Thymus (tissue), 11 donors: Measurements from ENCODE around the gene KRT25. TPM values are rescaled to one million over a fixed set of nuclear protein-coding genes. Genes with fewer than 3 reads are reported as not detected.

ENCODE experiments used
- DNase-seq, 9 donors: peaks; one replicate each; pipeline ENCODE4 v3.0.0-alpha.2; 2013; ENCODE audit warnings: low spot score in 9 of 9, low read depth in 6 of 9, missing footprints in 1 of 9
- H3K27ac ChIP-seq, 2 donors: one replicate each; pipeline ENCODE4 v1.5.1; 2013; ENCODE audit warnings: control low read depth in 1 of 2, low read depth in 1 of 2, low read length in 1 of 2, mild to moderate bottlenecking in 1 of 2, moderate library complexity in 1 of 2
- H3K27me3 ChIP-seq, 2 donors: one replicate each; pipeline ENCODE4 v1.5.1; 2013; ENCODE audit warnings: low read length in 1 of 2; ENCODE audit not compliant: control insufficient read depth in 2 of 2, insufficient read depth in 1 of 2
- H3K36me3 ChIP-seq, 2 donors: one replicate each; pipeline ENCODE4 v1.5.1; 2013; ENCODE audit warnings: low read length in 1 of 2, mild to moderate bottlenecking in 1 of 2, moderate library complexity in 1 of 2; ENCODE audit not compliant: control insufficient read depth in 2 of 2, insufficient read depth in 2 of 2
- H3K4me1 ChIP-seq, 2 donors: one replicate each; pipeline ENCODE4 v1.5.1; 2013; ENCODE audit warnings: low read length in 2 of 2; ENCODE audit not compliant: control insufficient read depth in 2 of 2, insufficient read depth in 2 of 2
- H3K4me3 ChIP-seq, 2 donors: one replicate each; pipeline ENCODE4 v1.5.1; 2013; ENCODE audit warnings: low read length in 2 of 2, control low read depth in 1 of 2, mild to moderate bottlenecking in 1 of 2
- H3K9me3 ChIP-seq, 2 donors: one replicate each; pipeline ENCODE4 v1.5.1; 2013; ENCODE audit warnings: low read length in 1 of 2, mild to moderate bottlenecking in 1 of 2; ENCODE audit not compliant: control insufficient read depth in 2 of 2, insufficient read depth in 1 of 2
- WGBS: extraction: QIAGEN DNeasy Blood & Tissue Kit; methylation state at CpG from one replicate; pipeline ENCODE4 v1.1.7; 2013; 5-methylcytosine and 5-hydroxymethylcytosine counted together
- polyA plus RNA-seq: library from polyadenylated mRNA; stranded (reverse); fragments of 200-250 nt; gene quantifications from one replicate; pipeline ENCODE4 v1.2.3, GENCODE V29; 2013
- total RNA-seq: library from RNA; stranded (reverse); fragments of 120-200 nt; gene quantifications from one replicate; pipeline ENCODE4 v1.2.4, GENCODE V29; 2013
- donor health status: healthy.

The KRT25 gene
- total and polyA plus RNA-seq, 2 donors, result 0.19 to 1.0 TPM

DNA sequence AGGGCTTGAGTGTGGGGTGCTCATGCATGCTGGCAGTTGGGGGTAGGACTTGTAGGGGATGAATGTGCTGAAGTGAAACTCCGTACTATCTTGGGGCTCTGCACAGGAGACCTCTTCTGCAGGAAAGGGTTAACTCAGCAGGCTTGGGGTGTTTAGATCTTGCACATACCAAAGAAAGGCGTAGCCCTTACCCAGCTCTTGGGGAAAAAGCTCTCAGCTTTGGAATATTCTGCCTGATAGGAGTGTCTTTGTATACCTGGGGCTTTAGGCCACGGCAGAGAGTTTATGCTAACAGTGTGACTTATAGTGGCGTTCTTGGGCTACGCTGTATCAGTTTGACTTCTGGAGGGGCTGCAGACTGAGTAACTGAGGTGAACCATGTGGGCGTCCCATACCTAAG lies 21.1 kb downstream of the KRT25 start:
- Histone ChIP-seq H3K9me3 (no peaks in the 10 kb centered on the region), H3K36me3 (no peaks in the 10 kb centered on the region), H3K4me1 (no peaks in the 10 kb centered on the region), H3K4me3 (no peak overlapping the region), H3K27me3 (peaks cover 0 to 6% of the 10 kb centered on the region in 2 donors), H3K27ac (no peak overlapping the region)
- 95% methylated on average over 6 of the region's 6 CpGs for WGBS
- no peak for DNase-seq

DNA sequence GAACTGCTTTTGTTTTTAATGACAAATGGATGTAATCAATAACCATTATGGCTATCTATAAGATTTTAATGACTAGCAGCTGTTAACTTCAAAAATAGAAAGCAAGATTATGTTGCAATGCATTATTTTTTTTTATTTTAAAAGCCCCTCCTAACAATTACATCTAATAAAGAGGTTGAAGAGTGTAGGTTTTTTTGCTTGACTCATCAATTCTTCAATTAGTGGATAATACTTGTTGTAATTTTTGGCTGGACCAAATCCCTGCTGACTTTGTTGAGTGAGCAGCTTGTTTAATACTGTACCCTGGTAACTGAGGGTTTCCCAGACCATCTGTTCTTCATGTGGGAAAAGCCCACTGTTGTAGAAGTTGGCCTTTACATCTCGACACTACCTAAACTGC lies 24.2 kb downstream of the KRT25 start:
- Histone ChIP-seq H3K36me3 (no peaks in the 10 kb centered on the region), H3K4me1 (no peaks in the 10 kb centered on the region), H3K4me3 (no peak overlapping the region), H3K27ac (no peak overlapping the region), H3K27me3 (no peaks in the 10 kb centered on the region), H3K9me3 (no peaks in the 10 kb centered on the region)
- WGBS, result 83% methylated on average over 1 of the region's 1 CpG
- no peak for DNase-seq

DNA sequence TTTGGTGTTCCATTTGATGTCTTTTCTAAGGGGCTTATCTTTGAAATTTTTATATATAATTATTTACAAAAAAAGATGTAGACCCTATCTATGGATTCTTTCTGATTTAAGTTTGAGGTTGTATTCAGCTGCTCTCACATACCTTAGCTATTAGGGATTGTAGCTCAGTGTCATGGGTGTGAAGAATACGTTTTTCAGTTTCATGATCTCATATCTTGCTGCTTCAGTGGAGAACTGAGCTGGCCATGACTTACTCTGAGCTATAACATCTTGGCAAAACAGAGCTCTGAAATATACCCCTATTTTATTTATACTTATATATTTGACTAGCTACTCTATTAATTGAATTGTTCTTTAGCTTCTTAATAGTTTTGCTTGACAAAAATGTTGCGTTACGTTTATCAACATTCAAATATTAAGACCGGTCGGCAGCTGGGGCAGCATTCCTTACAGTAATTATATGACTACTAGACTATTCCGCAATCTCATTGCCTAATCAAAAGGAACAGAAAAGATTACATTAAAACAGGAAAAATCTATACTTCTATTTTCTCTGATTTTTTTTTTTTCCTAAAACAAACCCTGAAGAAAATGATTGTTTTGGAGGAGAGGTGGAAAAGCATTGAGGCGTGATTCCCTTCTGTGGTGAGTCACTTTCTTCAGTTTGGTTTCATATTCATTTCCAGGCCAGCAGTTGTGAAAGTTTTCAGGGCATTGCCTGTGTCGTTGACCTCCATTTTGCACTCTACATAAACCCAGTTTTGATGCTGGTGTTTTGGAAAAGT lies 27.5 kb downstream of the KRT25 start:
- Histone ChIP-seq H3K36me3 (no peaks in the 10 kb centered on the region), H3K4me3 (no peak overlapping the region), H3K9me3 (no peaks in the 10 kb centered on the region), H3K27ac (no peak overlapping the region), H3K4me1 (no peaks in the 10 kb centered on the region), H3K27me3 (peaks cover 0 to 3% of the 10 kb centered on the region in 2 donors)
- no peak for DNase-seq
- WGBS, result 86% methylated on average over 8 of the region's 8 CpGs

DNA sequence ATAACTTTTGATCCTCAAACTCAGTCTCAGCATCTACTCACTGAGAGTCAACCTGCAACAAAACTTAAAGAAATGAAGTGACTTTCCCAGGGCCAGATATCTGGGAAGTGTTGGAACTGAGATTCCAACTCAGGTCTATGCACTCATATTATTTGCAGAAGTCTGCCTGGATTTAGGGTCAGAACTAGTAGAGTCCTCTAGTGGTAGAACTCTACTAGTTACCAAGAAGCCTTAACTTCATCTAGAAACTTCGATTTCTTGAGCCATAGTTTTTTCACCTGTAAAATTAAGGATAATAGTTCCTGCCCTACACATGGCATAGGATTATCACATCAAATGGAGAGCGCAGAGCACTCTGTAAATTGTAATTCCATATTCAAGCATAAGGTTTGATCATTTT lies 28.2 kb downstream of the KRT25 start:
- Histone ChIP-seq H3K27ac (no peak overlapping the region), H3K36me3 (no peaks in the 10 kb centered on the region), H3K9me3 (no peaks in the 10 kb centered on the region), H3K4me1 (no peaks in the 10 kb centered on the region), H3K27me3 (peaks cover 0 to 3% of the 10 kb centered on the region in 2 donors), H3K4me3 (no peak overlapping the region)
- WGBS, result 78% methylated on average over 2 of the region's 2 CpGs
- DNase-seq, result peak in 2 of 9 donors; percentile 0 to 1

DNA sequence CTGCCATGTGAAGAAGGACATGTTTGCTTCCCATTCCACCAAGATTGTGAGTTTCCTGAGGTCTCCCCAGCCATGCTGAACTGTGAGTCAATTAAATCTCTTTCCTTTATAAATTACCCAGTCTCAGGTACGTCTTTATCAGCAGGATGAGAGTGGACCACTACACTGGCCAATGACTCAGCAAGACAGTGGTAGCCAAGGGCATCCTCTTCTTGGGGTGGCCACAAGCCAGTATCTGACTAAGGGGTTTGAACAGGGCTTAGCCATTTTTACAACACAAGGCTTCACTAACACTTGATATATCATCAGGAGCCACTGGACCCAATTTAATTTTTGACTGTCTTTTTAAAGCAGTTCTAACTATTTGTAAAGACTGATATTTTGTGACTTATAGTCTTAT lies 30.5 kb downstream of the KRT25 start:
- 84% methylated on average over 1 of the region's 1 CpG for WGBS
- no peaks in the 10 kb centered on the region for H3K36me3 ChIP-seq
- H3K27ac ChIP-seq, result no peak overlapping the region
- H3K9me3 ChIP-seq, result no peaks in the 10 kb centered on the region
- DNase-seq, result no peak
- no peaks in the 10 kb centered on the region for H3K4me1 ChIP-seq
- H3K27me3 ChIP-seq, result peaks cover 4 to 8% of the 10 kb centered on the region in 2 donors
- no peak overlapping the region for H3K4me3 ChIP-seq

DNA sequence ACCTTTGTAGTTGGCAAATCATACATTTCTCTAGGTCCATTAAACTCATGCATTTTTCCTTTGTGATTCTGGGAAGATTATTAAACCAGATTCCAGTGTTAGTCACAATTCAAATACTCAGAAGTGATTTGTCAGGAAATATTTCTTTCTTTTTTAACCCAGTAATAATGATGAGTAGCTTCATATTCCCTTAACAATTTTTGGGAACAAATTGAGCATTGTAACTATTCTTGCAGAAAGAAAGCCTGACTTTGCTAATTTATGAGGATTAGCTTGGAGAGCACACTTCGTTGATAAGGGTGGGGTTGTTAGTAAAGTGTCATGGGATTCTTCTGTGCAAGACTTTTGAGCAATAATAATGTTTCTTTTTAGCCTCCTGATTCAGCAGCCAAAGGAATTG lies 32.9 kb downstream of the KRT25 start:
- no peaks in the 10 kb centered on the region for H3K9me3 ChIP-seq
- WGBS, result 85% methylated on average over 1 of the region's 1 CpG
- peaks cover 4 to 8% of the 10 kb centered on the region in 2 donors for H3K27me3 ChIP-seq
- no peak overlapping the region for H3K4me3 ChIP-seq
- H3K27ac ChIP-seq, result no peak overlapping the region
- no peaks in the 10 kb centered on the region for H3K4me1 ChIP-seq
- DNase-seq, result no peak
- no peaks in the 10 kb centered on the region for H3K36me3 ChIP-seq

DNA sequence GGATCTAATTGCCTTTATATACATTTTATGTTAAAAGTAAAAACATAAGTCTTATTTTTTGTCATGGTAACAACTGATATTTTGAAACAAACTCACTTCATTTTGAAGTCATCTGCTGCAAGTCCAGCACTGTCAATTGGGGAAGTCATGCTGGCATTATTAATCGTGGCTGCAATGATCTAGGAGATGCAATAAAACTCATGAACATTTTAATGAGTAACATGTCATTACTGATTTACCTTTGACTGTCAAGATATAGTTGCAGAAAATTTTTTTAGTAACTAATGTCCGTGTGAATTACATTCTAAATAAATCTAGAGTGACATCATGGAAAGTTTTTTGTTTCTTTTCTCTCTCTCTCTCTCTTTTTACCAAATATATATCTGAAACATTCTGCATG lies 34.2 kb downstream of the KRT25 start:
- Histone ChIP-seq H3K9me3 (no peaks in the 10 kb centered on the region), H3K4me1 (no peaks in the 10 kb centered on the region), H3K27ac (no peak overlapping the region), H3K36me3 (no peaks in the 10 kb centered on the region), H3K4me3 (no peak overlapping the region), H3K27me3 (peaks cover 4 to 8% of the 10 kb centered on the region in 2 donors)
- DNase-seq, result no peak
- 80% methylated on average over 2 of the region's 2 CpGs for WGBS

DNA sequence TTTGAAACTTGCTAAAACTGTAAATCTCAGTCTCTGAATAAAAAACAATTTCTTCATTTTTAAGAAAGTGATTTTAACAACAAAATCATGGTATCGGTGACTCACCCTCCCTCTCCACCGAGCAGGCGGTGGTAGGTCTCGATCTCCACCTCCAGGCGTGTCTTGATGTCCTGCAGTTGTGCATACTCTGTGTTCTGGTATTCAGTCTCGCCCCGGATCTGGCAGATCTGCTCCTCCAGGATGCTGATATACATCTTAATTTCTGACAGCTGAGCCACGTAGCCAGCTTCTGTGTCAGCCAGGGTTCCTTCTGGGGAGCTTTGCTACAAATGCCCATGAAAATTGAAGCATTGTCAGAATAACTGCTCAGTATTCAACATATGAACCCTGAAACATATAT lies 36.2 kb downstream of the KRT25 start:
- DNase-seq, result no peak
- Histone ChIP-seq H3K4me3 (no peak overlapping the region), H3K4me1 (no peaks in the 10 kb centered on the region), H3K36me3 (no peaks in the 10 kb centered on the region), H3K27ac (no peak overlapping the region), H3K27me3 (peaks cover 4 to 14% of the 10 kb centered on the region in 2 donors), H3K9me3 (no peaks in the 10 kb centered on the region)
- WGBS, result 69% methylated on average over 8 of the region's 8 CpGs

DNA sequence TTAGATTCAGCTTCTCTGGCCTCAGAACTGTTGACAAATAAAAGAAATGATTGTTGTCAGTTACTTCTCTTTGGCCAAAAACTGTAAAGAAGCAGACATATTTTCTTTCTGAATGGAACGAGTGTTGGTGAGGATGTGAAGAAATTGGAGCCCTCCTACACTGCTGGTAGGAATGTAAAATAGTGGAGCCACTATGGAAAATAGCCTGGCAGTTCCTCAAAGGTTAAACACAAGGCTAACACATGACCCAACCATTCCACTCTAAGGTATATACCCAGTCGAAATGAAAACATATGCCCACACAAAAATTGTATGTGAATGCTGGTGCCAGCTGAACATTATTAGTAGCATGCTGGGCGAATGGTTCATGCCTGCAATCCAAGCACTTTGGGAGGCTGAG lies 37.4 kb downstream of the KRT25 start:
- WGBS, result 86% methylated on average over 3 of the region's 3 CpGs
- H3K4me1 ChIP-seq, result no peaks in the 10 kb centered on the region
- H3K9me3 ChIP-seq, result no peaks in the 10 kb centered on the region
- DNase-seq, result no peak
- no peak overlapping the region for H3K4me3 ChIP-seq
- H3K27ac ChIP-seq, result no peak overlapping the region
- H3K27me3 ChIP-seq, result peaks cover 4 to 11% of the 10 kb centered on the region in 2 donors
- H3K36me3 ChIP-seq, result no peaks in the 10 kb centered on the region
